CD1c-positive myeloid dendritic cell (primary cell): ENCODE data around the gene B9D1.

Source experiments
- DNase-seq: peaks from one replicate; pipeline ENCODE4 v3.0.0-alpha.2; 2016; ENCODE audit errors: extremely low spot score

B9D1 gene

DNA sequence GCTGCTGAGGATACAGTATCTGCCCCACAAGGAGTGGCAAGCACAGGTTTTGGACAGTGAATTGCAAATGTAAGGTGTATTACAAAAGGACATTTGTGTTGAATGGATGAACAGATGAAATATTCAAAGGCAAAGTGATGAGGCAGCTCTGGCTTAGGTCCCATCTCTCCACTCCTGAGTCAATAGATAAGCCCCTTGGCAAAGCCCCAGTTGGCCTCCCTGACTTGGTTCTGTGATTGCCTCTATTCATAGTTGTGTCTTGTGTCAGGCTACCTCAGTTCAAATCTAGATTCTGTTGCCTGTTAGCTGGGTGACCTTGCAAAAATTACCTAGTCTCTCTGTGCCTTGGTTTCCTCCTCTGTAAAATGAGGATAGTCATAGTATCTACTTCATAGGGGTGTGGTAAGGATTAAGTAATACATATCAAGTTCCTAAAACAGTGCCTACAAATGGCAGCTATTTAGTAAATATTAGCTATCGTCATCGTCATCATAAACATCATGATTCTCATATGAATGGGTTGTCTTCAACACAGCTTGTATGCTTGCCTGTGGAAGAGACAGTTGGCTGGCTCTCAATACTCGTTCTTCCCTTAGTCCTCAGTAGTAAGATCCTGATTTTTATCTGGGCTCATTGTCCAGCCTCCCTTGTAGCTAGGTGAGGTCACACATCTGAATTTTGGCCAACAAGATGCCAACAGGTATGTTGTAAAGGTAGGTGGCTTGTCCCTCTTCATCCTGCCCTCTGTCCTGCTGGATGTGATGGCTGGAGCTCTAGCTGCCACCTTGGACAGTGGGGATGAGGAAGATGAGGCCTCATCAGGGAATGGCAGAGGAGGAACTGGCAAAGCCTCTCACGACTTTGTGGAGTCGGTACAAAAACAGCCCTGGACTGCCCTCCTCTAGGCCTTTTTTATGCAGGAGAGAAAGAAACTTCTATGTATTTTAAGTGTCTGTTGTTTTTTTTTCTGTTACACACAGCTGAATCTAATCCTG, 26.6 kb upstream of the B9D1 start:
- DNase-seq, result peak; percentile 33

DNA sequence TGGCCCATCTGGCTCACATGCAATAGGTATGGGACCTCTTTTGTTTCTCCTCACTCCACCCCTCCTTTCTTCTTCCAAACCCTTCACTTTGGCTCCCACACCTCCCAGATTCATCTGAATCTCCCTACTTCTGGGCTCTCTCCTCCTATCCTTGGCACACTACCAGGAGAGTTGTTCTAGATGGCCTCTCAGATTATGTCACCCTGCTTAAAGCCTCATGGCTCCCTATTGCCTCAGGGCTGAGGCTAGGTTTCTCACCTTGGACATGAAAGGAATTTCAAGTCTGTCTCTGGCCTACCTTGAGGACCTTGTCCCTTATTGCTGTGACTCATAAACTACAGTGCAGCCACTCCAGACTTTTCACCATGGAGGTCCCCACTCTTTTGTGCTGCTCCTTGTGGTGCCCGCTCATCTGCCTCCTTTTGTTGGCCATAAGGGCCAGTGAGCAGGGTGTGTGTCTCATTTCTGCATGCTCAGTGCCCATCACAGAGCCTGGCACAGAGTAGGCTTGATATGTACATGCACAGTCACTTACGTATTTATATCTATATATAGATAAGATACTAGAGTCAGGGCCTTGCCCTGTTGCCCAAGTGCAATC, 25.5 kb upstream of the B9D1 start:
- no peak for DNase-seq

DNA sequence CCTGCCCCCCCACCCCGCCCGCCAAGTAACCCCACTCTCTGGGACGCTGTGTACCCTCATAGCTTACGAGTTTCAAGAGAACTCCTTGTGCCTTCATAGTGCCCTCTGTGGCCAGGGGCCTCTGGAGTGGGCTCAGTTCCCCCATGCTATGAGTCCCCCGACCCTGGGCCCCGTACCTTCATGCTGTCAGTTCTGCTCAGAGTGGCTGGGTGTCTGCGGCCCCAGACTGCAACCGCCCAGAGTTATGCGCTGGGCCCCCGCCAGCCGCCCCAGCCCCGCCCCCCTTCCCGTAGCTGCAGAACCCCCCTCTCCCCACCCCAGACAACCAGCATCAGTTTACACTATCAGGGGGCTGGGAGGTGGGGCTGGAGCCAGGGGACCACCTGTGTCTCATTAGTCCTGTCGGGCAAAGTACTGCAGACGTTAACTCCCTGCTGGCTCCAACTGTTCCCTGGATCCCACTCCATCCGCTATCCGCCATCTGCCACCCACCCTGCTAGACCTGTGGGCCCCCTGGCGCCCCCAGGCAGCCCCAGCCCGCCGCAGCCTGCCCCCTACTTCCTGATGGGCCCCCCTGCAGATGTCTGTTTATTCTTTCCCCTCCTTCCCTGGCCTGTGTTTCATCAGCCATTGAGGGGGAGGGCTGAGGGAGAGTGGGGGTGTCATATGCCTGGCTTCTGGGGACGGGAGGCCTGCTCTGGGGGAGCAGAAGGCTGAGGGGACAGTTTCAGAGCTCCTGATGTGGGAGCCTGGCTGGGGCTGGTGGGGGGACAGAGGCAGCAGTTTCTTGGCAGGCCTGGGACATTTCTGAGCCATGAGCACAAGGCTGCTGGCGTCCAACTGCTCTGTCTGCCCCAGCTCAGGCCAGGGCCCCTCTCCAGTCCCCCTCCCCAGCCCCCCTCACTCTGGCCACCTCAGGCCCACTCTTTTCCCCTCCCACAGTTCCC, 24.7 kb upstream of the B9D1 start, which contains the start of gene MFAP4:
MFAP4 (minus strand) TSS at position 217 of the 947 bp plus-strand sequence; CDS start at position 182, 35 bp downstream.
- DNase-seq, result no peak

DNA sequence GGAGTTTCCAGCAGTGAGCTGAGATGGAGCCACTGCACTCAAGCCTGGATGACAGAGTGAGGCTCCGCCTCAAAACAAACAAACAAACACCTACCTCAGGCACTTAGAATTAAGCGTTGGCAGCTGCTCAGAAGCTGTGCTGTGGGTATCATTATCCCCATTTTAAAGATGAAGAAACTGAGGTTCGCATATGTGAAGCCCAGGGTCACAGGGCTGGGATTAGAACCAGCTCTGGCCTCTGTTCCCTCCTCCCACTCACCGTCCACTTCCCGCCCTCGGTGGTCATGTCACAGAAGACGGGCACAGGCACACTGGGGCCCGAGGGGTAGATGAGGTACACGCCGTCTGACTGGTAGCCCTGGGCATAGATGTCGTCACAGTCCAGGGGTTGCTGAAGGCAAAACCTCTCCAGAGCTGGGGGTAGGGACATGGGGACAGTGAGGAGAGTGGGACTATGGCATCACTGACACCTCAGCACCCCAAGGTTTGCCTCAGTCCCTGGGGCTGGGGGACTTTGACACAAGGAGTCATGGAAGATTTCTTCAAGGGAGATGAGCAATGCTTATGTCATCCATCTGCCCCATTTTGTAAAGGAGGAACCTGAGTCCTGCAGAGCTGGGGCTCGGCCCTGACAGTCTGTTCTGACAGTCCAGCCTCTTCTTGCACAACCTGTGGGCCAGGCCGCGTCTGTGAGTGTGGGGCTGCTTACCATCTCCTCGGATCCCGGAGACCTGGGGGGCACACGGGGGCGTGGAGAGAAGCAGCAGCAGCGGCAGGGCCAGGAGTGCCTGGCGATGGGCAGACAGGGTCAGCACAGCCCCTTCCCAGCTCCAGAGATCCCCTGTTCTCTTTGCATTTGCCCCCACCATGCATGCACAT, 23.8 kb upstream of the B9D1 start:
- peak; percentile 89 for DNase-seq

DNA sequence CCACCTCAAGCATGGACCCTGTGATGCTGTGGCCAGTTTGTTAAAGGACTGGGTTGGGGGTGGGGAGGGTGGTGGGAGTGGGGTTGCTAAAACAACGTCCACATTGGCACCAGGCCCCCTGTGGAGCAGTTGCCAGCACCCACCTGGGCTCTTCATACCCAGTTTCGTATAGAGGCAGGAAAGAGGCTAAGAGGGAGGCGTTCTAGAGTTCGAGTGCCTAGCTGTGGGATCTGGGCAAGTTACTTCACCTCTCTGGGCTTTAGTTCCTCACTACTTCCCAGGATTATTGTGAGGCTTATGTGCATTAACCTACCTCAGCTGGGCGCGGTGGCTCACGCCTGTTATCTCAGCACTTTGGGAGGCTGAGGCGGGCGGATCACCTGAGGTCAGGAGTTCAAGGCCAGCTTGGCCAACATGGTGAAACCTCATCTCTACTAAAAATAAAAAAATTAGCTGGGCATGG, 23.0 kb upstream of the B9D1 start:
- DNase-seq, result no peak

DNA sequence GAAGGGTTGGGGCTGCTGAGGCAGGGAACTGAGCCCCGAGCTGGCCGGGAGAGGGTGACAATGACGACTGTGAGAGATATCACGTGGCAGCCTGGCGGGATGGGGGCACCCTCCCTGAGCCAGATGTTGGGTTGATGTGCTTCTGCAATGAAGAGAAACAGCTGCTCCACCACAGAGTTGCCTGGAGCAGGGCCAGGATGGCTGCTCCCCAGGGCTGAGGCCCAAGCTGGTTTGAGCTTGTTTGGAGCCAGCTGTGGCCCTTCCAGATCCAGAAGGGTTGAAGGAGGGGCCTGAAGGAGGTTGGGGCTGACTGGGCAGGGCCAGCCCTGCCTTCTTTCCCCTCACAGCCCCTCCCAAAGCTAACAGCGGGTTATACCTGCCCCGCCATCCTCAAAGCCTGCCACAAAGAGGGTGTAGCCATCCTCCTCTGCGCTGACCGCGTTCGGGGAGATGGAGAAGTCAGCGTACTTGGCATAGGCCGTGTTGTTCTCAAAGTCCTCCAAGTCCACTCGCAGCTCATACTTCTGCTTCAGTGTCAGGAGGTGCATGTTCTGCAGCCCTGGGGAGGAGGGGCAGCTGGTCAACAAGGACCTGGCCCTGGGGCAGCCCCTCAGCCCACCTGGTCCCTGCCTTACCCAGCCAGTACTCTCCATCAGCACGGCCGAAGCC, 22.3 kb upstream of the B9D1 start:
- DNase-seq, result no peak

DNA sequence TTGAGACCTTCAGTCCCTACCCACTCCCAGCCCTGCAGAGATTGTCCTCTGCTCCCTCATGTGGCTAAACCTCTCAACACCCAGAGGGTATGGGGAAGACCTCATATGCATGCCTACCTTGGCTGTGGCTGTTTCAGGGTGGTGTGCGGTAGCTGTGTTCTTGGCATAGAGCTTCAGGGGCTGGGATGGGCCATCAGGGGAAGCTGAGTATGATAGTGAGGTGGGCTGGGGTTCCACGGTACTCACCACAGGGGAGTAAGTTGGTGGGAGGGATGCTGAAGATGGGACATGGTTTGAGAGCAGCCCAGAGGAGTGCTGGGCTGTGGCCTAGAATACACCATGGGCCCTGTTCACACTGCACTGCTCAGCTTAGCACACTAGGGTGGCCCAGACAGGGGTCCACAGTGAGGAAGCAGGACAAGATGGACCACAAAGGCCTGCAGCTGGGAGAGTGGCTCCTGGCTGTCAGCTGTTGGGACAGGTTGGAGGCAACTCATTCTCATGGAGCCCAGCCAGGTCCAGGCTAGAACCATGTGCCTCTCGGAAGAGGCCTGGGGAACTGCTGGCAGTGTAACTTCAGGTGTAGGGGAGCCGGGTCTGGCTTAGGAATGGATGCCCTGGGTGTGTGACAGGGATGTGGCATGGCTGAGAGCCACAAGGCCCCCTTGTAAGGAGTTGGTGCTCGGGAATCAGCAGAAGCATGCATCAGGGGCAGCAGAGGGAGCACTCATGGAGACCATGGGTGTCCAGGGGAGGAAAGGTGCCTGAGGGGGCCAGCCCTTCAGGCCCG, 21.4 kb upstream of the B9D1 start:
- no peak for DNase-seq

DNA sequence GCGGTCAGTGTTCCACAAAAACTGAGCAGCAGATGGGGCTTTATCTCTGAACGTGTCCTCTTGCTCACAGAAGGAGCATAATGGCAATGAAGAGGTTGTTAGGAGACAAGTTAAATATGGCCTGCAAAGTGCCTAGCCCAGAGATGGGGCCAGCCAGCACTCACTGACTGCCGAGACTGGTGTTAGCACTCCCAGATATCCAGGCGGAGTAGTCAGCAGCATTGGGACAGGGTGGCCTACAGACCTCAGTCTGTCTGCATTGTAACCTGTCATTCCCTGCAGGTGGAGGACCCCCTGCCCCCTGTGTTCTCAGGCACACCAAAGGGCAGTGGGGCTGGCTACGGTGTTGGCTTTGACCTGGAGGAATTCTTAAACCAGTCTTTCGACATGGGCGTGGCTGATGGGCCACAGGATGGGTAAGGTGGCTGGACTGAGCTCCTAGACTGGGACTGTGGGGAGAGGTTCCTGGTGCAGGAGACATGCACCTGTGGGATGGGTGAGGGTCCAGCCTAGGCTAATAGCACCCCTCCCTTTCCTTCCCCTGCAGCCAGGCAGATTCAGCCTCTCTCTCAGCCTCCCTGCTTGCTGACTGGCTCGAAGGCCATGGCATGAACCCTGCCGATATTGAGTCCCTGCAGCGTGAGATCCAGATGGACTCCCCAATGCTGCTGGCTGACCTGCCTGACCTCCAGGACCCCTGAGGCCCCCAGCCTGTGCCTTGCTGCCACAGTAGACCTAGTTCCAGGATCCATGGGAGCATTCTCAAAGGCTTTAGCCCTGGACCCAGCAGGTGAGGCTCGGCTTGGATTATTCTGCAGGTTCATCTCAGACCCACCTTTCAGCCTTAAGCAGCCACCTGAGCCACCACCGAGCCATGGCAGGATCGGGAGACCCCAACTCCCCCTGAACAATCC, 20.3 kb upstream of the B9D1 start:
- no peak for DNase-seq

DNA sequence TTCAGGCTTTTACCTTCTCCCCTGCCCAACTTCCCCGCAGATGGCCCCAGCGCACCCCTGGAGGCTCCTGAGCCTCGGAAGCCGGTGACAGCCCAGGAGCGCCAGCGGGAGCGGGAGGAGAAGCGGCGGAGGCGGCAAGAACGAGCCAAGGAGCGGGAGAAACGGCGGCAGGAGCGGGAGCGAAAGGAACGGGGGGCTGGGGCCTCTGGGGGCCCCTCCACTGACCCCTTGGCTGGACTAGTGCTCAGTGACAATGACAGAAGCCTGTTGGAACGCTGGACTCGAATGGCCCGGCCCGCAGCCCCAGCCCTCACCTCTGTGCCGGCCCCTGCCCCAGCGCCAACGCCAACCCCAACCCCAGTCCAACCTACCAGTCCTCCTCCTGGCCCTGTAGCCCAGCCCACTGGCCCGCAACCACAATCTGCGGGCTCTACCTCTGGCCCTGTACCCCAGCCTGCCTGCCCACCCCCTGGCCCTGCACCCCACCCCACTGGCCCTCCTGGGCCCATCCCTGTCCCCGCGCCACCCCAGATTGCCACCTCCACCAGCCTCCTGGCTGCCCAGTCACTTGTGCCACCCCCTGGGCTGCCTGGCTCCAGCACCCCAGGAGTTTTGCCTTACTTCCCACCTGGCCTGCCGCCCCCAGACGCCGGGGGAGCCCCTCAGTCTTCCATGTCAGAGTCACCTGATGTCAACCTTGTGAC, 19.4 kb upstream of the B9D1 start:
- no peak for DNase-seq

DNA sequence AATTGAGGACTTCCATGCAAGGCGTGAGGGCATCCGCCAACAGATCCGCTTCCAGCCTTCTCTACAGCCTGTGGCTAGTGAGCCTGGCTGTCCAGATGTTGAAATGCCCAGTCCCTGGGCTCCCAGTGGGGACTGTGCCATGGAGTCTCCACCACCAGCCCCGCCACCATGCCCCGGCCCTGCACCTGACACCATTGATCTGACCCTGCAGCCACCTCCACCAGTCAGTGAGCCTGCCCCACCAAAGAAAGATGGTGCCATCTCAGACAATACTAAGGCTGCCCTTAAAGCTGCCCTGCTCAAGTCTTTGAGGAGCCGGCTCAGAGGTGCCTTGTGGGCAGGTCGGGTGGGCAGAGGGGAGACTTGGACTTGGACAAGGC, 18.8 kb upstream of the B9D1 start:
- no peak for DNase-seq

DNA sequence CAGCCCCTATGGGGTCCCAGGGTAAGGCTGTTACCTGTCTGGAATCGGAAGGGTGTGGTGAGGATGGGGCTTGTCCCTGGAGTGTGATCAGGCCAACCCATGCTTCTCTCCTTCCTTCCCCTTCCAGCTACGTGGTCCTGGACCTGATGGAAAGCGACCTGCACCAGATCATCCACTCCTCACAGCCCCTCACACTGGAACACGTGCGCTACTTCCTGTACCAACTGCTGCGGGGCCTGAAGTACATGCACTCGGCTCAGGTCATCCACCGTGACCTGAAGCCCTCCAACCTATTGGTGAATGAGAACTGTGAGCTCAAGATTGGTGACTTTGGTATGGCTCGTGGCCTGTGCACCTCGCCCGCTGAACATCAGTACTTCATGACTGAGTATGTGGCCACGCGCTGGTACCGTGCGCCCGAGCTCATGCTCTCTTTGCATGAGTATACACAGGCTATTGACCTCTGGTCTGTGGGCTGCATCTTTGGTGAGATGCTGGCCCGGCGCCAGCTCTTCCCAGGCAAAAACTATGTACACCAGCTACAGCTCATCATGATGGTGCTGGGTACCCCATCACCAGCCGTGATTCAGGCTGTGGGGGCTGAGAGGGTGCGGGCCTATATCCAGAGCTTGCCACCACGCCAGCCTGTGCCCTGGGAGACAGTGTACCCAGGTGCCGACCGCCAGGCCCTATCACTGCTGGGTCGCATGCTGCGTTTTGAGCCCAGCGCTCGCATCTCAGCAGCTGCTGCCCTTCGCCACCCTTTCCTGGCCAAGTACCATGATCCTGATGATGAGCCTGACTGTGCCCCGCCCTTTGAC, 18.2 kb upstream of the B9D1 start:
- no peak for DNase-seq

DNA sequence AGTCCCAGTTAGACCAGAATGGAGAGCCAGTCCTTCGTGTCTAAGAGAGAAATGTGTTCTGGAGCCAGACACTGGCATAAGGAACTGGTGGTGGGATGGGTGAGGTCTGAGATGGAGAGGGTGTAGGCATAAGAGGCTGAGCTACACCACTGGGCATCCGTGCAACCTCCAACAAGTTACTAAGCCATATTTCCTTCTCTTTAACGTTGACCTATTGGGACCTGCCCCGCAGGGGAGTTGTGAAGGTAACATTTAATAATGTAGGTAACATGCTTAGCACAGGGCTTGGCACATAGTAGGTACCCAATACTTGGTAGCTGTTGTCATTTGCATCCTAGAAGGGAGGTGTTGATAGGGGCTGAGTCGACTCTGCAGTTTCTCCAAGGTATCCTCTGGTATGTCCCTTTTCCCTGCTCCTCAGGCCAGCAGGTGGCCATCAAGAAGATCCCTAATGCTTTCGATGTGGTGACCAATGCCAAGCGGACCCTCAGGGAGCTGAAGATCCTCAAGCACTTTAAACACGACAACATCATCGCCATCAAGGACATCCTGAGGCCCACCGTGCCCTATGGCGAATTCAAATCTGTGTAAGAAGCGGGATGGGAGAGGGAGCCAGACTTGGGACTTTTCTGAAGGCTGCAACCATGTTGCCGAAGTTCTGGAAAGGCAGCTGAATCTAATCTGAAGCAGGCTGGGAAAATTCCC, 17.0 kb upstream of the B9D1 start:
- no peak for DNase-seq

DNA sequence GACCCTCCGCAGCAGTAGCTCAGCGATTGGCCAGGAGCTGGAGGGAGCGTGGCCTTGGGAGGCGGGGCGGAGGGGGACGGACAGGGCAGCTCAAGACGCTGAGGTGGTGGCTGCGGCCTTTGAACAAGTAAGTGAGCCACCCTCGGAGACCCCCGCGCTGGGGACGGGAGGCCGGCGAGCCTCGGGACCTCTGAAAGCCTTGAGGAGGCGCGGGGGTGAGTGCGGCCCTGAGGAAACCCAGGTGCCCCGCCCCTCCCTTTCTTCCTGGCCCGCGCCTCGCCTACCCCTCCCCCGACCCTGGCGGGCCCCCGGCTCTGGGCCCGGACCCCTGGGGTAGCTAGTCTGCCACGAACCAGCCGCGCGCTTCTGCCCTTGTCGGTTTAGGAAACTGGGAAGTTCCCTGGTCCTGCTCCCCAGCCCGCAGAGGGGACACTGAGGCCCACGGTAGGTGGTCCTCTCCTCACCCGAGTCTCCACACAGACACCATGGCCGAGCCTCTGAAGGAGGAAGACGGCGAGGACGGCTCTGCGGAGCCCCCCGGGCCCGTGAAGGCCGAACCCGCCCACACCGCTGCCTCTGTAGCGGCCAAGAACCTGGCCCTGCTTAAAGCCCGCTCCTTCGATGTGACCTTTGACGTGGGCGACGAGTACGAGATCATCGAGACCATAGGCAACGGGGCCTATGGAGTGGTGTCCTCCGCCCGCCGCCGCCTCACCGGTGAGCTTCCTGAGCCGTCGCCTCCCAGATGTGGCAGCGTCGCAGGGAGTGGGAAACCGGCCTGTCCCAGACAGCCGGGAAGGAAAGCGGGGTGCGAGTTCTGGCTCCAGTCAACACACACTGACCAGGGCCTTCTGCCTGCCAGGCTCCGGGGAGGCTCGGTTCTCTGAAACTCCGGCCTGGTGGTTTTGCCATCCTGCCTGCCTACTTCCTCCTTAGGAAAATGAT, 16.2 kb upstream of the B9D1 start, which contains the start of gene MAPK7:
MAPK7 (plus strand) TSS at position 83 of the 945 bp plus-strand sequence; CDS start at position 486, 403 bp downstream.
- DNase-seq, result peak; percentile 48

DNA sequence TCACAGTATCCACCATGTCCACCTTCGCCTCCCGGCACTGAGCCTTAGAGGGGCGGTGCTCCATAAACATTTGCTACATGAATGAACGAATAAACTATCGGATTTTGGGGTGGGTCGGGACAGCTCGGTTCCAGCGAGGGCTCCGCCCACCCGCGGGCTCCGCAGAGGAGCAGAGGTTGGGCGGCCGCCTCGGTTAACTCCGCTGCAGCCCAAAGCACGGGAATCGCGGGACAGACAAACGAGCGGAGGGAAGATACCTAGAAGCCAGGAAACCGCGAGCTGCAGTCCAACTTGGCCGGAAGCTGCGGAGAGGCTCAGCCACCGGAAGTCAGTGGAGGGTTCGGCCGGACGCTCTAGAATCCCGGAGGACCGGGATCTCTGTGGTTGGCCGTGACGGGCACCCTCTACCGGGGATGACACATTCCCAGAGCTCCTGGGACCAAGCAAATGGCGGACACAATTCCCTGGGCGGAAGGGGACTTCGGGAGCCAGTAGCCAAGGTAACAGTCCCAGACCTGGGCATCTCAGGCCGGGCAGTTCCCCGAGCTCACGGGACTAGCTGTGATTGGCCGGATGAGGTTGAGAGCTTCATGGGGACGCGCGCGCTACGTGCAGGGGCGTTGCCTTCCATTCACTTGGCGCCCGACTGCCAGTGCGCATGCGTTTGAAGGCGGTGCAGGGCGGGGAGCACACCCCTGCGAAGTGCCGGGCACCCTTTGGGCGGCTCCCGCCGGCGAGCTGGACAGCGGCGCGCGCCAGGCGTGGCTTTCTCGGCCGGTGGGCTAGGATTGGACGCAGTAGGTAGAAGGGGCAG, 15.3 kb upstream of the B9D1 start:
- DNase-seq, result peak; percentile 98
